ENCODE results near the gene ZNF423.
"Not testable (repeated sequence)": the region's sequence is repeated elsewhere in the genome, so short reads cannot be mapped to it uniquely, and the experiment has no call there.

ZNF423 gene
- 0 to 0.25 (median 0.02) reads per million in 18 experiments for total RNA-seq

DNA sequence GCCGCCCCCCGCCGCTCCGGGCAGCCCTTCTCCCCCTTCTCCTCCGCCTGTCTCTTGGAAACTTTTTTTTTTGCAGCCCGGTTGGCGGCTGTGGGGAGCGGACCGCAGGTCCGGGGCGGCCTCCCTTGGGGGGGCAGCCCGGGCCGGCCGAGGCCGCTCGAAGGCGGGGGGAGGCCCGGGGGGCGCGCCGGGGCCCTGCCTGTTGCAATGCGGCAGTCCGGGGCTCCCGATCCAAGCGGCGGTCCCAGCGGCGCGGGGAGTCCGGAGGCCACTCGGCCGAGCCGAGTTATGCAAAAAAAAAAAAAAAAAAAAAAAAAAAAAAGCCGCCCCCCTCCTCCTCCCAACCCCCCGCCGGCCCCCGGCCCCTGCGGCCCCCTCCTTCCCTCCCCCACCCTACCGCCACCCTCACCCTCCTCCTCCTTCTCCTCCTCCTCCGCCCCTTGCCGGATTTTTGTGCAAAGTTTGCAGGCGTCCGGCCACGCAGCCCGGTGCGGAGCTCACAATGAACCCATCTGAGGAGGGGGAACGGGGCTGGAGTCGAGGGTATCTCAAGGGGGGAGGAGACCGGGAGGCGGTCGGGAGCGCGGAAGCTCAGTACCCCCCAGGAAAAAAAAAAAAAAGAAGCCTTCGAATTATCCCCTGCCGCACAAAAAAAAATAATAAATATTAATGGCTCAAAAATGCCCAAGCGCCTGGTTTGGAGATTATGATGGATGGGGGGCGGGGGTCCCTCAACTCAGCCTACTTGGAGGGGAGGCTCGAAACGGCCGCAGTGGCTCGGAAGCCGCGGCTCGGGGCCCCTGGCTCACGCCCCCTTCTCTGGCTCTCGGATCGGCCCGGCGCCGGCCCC is at the start of gene ZNF423:
ZNF423 (minus strand) TSS at position 291 of the 850 bp plus-strand sequence. CDS start 338 bp downstream, outside the sequence.
- no peak for DNase-seq

GRCh38 chr16:49904348-49905062 is 48.6 kb upstream of the ZNF423 start:
- DNase-seq = no peak

DNA sequence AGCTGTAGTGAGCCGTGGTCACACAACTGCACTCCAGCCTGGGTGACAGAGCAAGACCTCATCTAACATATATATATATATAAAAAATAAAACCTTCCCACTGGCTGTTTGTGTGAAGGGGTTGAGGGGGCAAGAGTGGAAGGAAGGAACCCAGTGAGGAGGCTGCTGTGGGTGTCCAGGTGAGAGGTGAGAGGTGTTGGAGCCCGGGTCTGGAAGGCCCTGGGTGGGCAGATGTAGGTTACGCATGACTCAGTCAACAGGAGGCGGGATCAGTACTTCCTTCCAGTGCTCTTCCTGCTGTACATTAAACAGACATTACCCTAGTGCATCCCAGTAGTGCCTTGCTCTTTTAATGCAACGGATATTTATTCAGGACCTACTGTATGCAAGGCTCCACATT is 47.0 kb upstream of the ZNF423 start:
- DNase-seq = no peak

GRCh38 chr16:49901711-49902110 is 45.8 kb upstream of the ZNF423 start:
- DNase-seq = no peak

DNA sequence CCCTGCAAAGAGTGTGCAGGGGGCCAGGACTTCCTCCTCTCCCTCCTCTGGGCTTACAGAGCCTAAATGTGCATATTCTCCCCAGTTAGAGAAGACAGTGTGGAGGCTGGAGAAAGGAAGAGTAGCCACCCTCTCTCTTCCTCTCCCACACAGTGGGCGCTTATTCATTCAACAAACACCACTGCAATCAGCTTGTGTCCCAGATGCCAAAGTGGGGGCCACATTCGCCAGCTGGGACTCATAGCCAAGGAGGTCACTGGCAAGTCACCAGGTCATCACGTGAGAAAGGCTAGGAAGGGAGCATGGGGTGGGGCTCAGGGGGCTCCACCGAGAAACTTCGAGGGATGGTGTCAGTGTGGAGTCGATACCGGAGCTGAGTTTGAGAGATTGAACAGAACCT is 45.0 kb upstream of the ZNF423 start:
- DNase-seq = no peak

DNA sequence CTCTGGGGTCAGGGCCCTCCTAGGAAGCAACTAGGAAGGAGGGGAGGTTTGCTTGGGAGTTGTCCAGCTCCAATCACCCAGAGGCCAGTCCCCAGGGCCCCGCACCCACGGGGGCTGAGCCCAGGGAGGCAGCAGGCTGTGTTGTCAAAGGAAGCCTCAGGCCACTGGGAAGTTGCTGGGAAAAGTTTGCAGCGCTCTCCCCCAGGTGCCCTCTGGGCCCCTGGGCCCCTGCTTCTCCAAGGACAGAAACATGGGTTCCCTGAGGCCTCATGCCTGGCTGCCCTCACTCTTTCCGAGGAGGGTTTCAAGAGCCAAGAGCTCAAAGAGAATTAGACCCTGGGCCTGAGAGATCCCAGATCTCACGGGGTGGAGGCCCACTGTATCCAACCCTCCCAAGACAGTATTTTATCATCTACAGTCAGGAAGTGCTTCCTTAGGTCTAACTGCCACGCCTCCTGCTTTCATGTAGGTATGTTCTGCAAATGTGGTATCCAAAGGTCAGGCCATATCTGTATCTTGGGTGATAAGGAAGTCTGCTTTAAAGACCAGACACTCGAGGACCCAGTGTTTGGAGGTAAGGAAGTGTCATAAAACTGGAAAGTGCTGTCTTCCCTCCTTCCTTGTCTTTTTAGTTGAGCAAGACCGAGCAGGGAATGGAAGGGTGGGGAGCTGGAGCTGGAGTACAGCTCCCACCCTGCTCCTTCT is 44.2 kb upstream of the ZNF423 start:
- no peak for DNase-seq

GRCh38 chr16:49896447-49896964 is 40.6 kb upstream of the ZNF423 start:
- DNase-seq = no peak

GRCh38 chr16:49890876-49891275 is 35.0 kb upstream of the ZNF423 start:
- DNase-seq = peak; percentile 43 to 53

DNA sequence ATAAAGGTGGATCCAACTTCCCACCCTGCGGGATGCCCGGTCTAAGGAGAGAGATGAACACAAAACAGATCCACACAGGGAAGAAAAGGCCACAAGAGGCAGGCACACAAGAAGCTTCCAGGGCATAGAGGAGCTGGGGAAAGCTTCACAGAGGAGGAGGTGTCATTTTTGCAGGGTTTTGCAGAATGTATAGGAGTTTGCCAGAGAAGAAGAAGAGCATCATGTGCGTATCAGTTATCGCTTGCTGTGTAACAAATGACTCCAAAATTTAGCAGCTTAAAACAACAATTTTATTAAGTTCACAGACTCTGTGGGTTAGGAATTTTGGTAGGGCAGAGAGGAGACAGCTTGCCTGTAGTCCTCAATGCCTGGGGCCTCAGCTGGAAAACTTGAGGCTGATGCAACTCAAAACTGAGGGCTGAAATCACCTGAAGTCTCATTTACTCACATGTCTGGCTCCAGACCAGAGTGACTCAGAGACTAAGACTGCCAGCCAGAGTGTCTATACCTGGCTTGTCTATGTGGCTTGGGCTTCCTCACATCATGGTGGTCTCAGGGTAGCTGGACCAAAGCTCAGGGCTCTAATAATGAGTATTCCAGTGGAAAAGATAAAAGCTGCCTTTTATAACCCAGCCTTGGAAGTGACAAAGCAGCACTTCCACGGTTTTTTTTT is 33.9 kb upstream of the ZNF423 start:
- no peak for DNase-seq

GRCh38 chr16:49886554-49887094 is 30.7 kb upstream of the ZNF423 start:
- no peak for DNase-seq

DNA sequence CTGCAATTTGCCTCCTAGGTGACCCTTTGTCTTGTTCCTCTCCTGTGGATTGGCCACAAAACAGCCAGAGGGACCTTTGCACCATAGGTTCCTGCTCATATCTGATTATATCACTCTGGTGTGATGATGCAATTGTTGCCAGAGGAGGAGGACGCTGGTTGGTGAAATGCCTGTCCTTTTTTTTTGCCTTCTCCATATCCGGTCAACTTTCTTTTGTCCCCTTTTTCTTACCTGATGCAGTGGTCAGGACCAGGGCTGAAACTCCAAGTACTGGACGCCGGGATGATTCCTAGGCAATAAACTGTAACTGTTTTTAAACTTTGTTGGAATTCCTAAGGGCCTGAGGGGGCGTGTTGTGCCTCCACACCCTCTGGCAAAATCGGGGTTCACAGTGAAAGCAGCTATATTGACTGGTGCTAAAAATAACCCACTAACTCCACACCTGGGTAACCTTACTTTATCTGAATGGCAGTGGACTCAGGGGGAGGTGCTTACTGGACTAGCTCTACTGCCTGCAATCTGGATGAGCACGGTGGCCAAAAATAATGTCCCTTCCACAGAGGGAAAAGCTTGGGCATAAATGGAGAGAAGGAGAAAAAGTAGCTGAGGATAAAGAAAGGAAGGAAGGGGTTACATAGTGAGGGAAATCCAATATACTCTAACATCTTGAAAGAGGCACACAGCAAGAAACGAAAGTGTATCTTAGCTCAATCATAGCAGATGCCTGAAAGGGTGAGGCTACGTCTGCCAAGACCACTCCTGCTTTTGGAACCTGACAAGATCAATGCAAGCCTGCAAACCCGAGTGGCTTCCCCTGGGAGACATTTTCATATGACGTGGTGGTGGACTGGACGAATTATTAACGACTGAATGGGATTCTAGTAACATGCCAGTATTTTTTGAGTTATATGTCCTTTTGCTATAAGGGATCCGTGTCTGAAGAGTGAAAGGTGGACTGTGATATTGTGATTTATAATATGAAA is 28.4 kb upstream of the ZNF423 start:
- no peak for DNase-seq

GRCh38 chr16:49883076-49884014 is 27.4 kb upstream of the ZNF423 start:
- DNase-seq = no peak

DNA sequence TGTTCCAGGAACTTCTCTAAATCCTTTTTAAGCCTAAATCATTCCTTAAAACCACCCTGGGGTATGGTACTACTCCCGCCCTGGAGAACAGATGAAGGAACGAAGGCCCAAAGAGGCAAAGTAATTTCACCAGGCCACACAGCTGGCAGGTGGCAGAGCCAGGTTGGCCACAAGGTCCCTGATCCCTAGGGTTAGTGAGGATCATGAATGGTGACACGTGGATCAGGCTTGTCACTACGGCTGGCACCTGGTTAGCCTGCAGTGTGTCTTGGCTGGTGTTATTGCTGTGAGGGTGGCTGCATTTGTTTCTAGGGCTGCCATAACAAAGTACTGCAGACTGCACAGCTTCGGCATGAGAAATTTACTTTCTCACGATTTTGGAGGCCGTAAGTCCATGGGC is 26.0 kb upstream of the ZNF423 start:
- DNase-seq = no peak

DNA sequence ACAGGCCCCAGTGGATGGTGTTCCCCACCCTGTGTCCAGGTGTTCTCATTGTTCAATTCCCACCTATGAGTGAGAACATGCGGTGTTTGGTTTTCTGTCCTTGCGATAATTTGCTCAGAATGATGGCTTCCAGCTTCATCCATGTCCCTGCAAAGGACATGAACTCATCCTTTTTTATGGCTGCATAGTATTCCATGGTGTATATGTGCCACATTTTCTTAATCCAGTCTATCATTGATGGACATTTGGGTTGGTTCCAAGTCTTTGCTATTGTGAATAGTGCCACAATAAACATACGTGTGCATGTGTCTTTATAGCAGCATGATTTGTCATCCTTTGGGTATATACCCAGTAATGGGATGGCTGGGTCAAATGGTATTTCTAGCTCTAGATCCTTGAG is 22.6 kb upstream of the ZNF423 start:
- DNase-seq = not testable (repeated sequence)

- DNase-seq = peak; percentile 37 to 39
Observed at GRCh38 chr16:49876716-49877129, 20.8 kb upstream of the ZNF423 start.

GRCh38 chr16:49875806-49876715 is 20.1 kb upstream of the ZNF423 start:
- no peak for DNase-seq

GRCh38 chr16:49874613-49875237 is 18.8 kb upstream of the ZNF423 start:
- DNase-seq = no peak

DNA sequence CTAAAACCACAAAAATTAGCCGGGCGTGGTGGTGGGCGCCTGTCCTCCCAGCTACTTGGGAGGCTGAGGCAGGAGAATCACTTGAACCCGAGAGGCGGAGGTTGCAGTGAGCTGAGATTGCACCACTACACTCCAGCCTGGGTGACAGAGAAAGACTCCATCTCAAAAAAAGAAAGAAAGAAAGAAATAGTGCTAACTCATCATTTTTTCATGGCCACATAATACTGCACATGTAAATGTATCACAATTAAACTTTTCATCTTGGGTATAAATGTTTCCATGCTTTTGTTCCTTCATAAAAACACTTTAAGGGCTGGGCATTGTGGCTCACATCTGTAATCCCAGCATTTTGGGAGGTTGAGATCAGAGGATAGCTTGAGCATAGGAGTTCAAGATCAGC is 15.9 kb upstream of the ZNF423 start:
- DNase-seq = not testable (repeated sequence)

All from inflammatory macrophage (primary cell).